Activated naive CD4-positive, alpha-beta T cell treated with anti-CD3 and anti-CD28 coated beads, Interleukin-2, amount 50 U/mL, for 72 hours (primary cell): ENCODE data around the gene GASK1B. TPM values are rescaled to one million over a fixed set of nuclear protein-coding genes. Genes with fewer than 3 reads are reported as not detected.

ENCODE experiments used
- ATAC-seq, 2 donors: fragments of 150-1000 bp; cut with Tn5 transposase; 2 replicates each; pipeline ENCODE4 v1.10.0; 2021; ENCODE audit warnings: mild to moderate bottlenecking in 2 of 2, moderate library complexity in 2 of 2
- DNase-seq, 2 donors: peaks; one replicate each; pipeline ENCODE4 v3.0.0; 2021 to 2022; ENCODE audit warnings: low spot score in 2 of 2
- H3K27ac Mint-ChIP-seq, 2 donors: one replicate each; pipeline ENCODE4 v1.8.0; 2022; ENCODE audit warnings: mild to moderate bottlenecking in 2 of 2, mixed read lengths in 2 of 2
- H3K36me3 Mint-ChIP-seq, 2 donors: one replicate each; pipeline ENCODE4 v1.8.0; 2022; ENCODE audit warnings: mixed read lengths in 2 of 2
- H3K9me3 Mint-ChIP-seq, 2 donors: one replicate each; pipeline ENCODE4 v1.8.0; 2022; ENCODE audit warnings: mixed read lengths in 2 of 2
- total RNA-seq, 2 donors: library from RNA; stranded (reverse); gene quantifications; one replicate each; pipeline ENCODE4 v1.2.3, GENCODE V29; 2022

The GASK1B gene
- total RNA-seq, 2 donors from 2014 or later, result not detected

DNA sequence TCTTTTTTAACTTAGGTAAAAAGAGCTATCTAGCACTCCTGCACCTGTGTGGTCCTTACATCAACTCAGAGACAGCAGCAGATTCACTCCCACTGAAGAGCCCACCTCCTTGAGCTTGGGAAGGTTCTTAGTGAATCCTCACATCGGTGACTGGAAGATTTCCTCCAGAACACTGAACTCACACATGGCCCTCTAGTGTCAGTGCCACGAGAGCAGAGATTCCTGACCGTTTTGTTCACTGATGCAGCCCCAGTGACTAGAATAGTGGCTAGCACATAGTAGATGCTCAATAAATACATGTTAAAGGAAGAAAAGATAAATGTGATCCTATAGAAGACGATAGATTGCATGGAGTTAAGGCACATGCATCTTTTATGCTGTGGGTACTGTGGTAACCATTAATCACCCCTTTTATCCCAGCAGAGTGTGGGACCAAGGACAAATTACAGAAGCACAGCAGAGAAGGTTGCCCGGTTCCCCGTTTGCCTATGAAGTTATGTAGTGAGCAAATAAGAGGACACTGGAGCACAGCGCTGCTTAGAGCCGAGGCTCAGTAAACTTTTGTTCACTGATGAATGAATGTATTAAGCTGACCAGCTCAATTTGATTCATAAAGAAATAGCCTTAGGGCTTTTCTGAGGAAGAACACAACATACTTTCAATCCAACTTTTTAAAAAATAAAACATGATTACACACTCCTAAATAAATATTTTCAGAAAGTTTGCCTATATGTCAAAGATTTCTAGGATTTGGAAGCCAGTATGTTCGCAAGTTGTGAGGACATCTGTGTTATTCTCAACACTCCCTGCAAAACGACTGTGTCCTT is 8.7 kb downstream of the GASK1B start:
- DNase-seq (no peak), ATAC-seq (no peak)
- no peaks in the 10 kb centered on the region for H3K9me3 Mint-ChIP-seq
- no peak overlapping the region for H3K27ac Mint-ChIP-seq
- H3K36me3 Mint-ChIP-seq, result no peaks in the 10 kb centered on the region

DNA sequence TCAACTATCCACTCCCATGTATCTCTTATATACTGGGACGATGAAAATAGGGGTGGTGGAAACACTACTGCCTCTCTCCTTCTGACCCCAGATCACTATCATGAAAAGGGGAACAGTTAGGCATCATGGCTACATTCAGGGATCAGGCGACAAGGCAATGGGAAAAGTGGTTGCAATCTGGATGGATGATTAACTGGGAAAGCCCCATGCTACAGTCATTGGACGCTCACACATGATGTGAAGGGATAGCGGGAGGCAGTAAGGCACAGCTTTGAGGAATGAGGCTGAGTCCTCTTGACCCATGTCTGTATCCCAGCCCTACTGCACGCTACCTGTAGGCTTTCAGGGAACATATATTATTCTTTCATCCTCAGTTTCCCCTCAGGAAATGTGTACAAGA is 10.2 kb downstream of the GASK1B start:
- no peak for ATAC-seq
- no peaks in the 10 kb centered on the region for H3K36me3 Mint-ChIP-seq

DNA sequence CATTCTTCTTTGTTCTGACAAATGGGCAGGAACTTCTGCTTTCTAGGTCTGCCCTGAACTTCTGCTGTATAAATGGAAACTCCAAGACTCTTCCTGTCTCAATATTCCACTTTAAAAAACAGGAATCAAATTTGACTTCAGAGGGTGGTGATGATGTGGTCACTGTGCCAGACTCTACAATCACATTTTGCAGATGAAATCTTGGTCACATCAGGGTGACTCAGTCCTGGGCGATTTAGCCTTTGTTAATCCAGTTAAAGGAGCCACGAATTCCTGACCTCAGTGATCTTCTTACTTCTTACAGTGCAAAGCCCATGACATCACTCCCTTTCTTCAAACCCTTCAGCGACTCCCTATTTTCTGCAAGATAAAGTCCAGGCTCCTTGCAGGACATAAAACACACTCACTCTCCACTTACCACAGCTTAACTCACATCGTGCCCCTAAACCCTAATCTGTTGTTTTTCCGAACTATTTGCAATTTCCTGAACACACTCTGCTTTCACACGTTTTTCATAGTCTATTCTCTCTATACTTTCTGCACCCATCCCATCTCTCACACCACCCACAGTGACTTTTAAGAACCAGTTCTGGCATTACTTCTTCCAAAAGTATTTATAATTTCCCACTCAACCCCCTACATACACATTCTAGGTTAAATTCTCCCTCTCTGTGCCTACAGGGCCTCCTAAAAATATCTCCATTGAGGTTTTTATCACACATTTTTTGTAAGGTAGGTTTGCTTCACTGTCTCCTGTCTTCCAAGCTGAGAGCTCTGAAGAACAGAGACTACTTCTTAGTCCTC is 11.1 kb downstream of the GASK1B start:
- no peaks in the 10 kb centered on the region for H3K36me3 Mint-ChIP-seq
- H3K9me3 Mint-ChIP-seq, result no peaks in the 10 kb centered on the region
- ATAC-seq, result no peak
- no peak for DNase-seq
- no peak overlapping the region for H3K27ac Mint-ChIP-seq

More for the DNA sequence above, 10.2 kb downstream of the GASK1B start:
- Mint-ChIP-seq H3K9me3 (no peaks in the 10 kb centered on the region), H3K27ac (no peak overlapping the region)
- no peak for DNase-seq

DNA sequence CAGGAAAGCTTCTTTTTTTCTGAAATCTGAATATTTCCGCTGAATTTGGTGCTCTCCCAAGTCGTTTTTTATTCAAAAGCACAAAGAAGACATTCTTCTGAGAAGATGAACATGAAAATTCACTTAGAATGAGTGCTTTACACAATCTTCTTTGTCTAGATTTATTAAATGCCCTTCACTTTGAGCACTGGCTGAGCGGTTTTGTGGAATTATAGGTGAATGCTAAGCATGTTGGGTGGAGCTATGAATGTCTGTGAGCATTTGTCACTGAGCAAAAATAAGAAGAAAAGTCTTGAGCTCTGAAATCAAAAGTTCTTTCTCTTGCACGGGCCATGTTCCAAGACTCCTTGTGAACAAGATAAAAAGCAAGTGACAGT is 13.1 kb downstream of the GASK1B start:
- no peak for DNase-seq
- Mint-ChIP-seq H3K36me3 (no peaks in the 10 kb centered on the region), H3K9me3 (no peaks in the 10 kb centered on the region), H3K27ac (no peak overlapping the region)
- no peak for ATAC-seq

DNA sequence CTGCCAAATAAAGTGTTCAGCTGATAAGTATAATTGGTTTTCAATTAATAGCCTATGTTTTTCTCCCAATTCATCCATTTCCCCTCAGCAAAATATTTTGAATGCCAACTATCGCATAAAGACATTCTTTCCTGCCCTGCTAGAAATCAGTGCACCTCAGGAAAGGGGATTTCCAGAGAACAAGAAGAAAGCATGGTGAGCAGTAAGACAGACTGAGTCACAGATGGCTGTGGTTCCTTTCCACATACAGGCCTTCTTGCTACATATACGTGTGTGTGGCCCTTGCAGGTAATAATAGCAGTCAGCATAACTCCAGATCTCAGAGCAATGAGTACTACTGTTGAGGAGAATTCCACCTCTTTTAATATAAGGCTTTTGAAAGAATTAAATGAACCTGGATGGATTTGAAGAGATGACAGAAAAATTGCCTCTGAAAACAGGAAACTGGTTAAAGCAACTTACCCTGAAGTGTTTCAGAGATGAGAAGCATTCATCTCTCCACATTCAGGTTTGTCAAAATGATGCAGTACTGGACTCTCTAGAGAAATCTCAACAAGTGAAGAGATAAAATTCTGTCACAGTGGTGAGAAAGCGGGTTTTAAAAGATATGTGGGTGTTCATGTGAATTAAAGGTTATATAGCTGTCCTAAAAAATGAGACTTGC is 13.6 kb downstream of the GASK1B start:
- peak in 1 of 2 donors; percentile 74 for ATAC-seq

DNA sequence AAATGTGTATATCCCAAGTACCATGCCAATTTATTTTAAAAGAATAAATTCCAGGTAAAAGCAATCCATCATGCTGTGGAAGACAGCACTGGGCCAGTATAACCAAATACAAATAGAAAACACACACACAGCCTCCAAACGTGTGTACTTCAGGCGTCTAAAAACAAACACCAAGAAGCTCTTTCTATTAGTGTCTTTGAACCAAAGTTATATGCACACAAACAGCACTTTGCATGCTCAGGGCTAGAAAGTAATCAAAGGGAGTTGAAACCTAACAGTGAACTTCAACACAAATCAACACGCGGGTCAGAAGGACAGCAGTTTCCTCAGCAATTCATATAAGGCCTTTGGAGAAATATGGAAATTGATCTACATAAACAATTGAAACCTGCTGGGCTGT is 15.4 kb downstream of the GASK1B start:
- no peak for DNase-seq
- Mint-ChIP-seq H3K9me3 (no peaks in the 10 kb centered on the region), H3K36me3 (no peaks in the 10 kb centered on the region), H3K27ac (no peak overlapping the region)
- no peak for ATAC-seq

More for the DNA sequence above, 13.6 kb downstream of the GASK1B start:
- no peak for DNase-seq
- Mint-ChIP-seq H3K36me3 (no peaks in the 10 kb centered on the region), H3K9me3 (no peaks in the 10 kb centered on the region), H3K27ac (no peak overlapping the region)

DNA sequence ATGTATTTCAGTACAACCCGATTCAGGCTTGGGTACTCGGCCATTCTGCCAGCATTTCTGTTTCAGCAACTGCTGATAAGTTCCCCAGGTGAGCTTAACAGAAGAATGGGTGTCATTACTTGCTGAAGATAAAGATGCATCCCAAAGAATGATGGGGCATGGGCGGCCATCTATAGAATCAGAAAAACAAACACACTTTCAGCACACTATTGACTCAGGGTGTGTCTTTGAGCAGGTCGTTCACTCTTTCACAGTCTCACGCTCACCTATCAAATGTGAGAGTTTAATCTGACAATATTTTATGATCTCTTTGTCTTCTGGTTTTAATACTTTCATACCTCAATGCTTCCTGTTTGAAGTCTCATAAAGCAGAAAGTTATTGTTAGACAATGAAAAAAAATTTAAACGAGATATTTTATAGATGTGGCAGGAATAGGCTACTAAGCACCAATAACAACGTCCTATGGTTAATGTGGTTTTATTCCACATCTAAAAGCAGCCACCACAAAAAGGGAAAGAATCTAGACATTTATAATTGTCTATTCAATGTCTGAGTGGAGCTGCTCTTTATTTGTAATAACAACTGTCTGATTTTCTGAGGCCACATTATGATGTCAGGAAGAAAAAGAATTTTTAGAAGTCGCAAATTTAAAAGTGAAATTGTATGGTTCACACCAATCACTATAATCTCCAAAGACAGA is 17.0 kb downstream of the GASK1B start:
- Mint-ChIP-seq H3K27ac (no peak overlapping the region), H3K9me3 (no peaks in the 10 kb centered on the region), H3K36me3 (no peaks in the 10 kb centered on the region)
- no peak for DNase-seq
- ATAC-seq, result no peak

DNA sequence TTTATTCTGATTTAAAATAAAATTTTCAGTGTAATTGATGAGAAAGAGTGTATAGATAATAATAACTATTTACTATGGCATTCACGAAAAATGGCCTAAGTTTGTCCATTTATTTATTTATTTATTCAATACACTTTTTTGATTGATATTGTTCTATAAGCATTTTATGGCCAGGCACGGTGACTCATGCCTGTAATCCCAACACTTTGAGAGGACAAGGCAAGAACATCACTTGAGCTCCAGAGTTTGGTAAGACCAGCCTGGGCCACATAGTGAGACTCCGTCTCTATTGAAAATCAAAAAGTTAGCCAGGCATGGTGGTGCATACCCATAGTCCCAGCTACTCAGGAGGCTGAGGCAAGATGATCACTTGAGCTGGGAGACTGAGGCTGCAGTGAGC is 25.7 kb downstream of the GASK1B start:
- DNase-seq, result no peak
- no peak overlapping the region for H3K27ac Mint-ChIP-seq
- H3K9me3 Mint-ChIP-seq, result no peaks in the 10 kb centered on the region

DNA sequence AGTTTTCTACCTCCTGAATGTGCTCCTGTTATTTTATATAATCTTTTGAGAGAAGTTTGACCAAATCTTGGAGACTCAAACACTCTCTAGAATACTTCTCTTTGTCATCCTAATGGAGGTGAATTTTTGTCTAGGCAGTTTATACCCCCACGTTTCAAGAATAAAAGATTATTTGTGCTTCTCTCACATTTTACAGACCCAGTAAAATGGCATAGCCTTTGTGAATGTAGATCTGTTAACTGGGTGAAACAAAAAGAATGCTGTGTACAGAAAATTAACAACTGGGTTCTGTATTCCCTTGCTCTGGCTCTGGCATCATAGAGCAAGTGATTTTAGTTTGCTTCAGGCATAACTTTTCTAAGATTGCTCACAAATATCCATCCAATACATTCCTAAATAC is 26.1 kb downstream of the GASK1B start:
- H3K9me3 Mint-ChIP-seq, result no peaks in the 10 kb centered on the region
- H3K36me3 Mint-ChIP-seq, result no peaks in the 10 kb centered on the region
- ATAC-seq (no peak), DNase-seq (no peak)
- H3K27ac Mint-ChIP-seq, result no peak overlapping the region

More for the DNA sequence above, 25.7 kb downstream of the GASK1B start:
- no peak for ATAC-seq
- no peaks in the 10 kb centered on the region for H3K36me3 Mint-ChIP-seq

DNA sequence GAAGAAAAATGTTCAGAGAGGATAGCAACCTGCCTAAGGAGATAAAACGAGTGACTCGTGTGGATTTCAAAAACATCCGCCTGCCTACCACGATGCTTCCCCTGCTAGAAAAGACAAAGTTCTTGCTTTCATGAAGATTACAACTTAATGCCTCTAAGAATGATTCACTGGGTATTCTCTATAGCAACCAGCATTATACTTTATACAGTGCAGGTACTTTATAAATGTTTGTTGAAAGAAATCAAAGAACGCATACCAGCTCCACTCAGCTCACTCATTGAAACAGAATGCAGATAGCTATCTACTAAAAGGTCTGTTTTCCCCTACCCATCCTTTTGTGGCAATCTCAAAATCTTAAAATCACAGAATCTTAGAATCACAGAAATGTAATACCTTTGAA is 33.7 kb downstream of the GASK1B start:
- Mint-ChIP-seq H3K27ac (no peak overlapping the region), H3K36me3 (no peaks in the 10 kb centered on the region), H3K9me3 (no peaks in the 10 kb centered on the region)
- ATAC-seq, result no peak
- DNase-seq, result no peak

DNA sequence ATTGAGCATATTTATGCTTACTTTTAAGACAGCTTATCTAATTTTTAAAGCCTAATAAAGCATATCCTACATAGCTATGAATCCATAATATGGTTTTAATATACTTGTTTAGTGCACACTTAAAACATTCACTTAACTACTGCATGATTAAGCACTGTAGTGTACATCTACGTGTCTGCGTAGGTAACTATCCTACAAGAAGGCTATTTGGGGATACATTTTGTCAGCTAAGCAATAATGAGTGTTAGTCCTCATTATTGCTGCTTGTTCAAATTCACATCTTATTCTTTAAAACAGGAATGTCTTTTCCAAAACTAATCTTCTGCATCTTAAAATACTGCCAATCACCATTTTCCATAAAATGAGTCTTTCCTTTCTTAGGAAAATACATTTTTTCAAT is 38.6 kb downstream of the GASK1B start:
- H3K36me3 Mint-ChIP-seq, result no peaks in the 10 kb centered on the region
- DNase-seq (no peak), ATAC-seq (no peak)
- H3K9me3 Mint-ChIP-seq, result no peaks in the 10 kb centered on the region
- H3K27ac Mint-ChIP-seq, result no peak overlapping the region

DNA sequence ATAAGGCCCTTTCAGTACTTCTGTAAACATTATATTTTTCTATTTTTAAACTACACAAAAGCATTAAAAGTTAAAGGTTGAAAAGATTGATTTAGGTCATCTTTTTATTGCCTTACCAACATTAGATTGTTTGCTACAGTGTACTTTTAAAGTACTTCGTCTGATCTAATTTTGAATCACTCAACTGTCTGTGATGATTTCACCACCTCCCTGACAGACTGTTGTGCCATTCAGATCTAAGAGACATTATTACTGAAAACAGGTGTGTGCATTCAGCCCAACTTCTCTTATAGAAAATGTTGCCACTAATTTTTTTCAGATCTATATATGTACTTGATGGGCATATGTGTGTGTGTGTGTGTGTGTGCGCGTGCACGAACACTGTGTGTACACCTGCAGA is 39.3 kb downstream of the GASK1B start:
- Mint-ChIP-seq H3K36me3 (no peaks in the 10 kb centered on the region), H3K27ac (no peak overlapping the region), H3K9me3 (no peaks in the 10 kb centered on the region)
- no peak for ATAC-seq
- DNase-seq, result no peak

DNA sequence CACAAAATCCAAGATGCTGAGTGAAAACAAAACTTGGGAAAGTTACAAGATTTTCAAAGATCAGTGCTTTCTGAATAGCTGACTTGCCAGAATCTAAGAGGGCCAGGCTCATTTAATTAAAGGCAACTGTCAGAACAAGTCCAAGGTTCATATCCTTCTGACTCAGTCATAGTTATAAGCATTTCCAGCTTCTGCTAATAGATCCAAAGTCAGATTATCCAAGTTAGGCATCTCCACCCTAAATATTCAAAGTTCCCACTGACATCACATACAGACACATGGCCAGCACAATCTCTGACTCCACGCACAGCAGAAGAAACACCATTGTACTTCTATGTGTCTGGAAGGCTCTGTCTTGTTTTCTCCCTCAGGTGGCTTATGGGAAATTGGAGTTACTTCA is 41.8 kb downstream of the GASK1B start:
- H3K9me3 Mint-ChIP-seq, result no peaks in the 10 kb centered on the region
- H3K36me3 Mint-ChIP-seq, result no peaks in the 10 kb centered on the region
- ATAC-seq, result no peak
- no peak for DNase-seq
- H3K27ac Mint-ChIP-seq, result no peak overlapping the region

DNA sequence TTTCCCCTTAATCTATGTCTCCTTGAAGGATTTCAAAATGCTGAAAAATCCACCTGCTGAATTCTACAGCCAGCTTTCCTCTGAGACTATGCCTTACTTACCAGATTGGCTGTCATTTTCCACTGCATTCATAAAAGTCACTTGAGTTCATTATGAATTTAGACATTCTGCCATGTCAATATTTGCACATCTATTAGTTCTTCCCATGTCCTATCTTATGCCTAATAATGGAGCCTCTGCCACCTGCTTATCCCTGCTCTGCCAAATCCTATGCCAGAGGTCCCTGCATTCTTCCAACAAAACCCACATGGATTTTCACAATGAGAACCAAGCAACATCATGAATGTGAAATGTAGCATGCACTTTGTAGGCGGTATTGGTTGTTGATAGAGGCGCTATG is 42.6 kb downstream of the GASK1B start:
- ATAC-seq (no peak), DNase-seq (no peak)
- Mint-ChIP-seq H3K27ac (no peak overlapping the region), H3K9me3 (no peaks in the 10 kb centered on the region), H3K36me3 (no peaks in the 10 kb centered on the region)

DNA sequence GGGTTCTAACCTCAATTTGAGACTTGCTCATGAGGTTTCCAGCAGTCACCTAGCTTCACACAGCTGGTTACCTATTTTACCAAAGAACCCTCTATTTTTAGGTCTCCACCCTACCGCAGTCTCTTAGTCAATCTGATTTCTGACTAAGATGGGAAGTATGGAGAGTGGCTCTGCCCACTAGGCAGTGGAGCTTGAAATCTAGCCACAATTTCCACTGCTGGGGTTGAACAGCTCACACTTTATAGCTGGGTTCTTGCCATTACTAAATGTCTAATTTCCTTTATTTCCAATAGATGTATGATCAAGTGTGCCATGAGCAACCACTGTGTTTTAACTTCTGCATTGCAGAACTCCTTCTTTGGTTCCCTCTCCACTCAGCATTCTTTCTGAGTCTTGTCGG is 43.1 kb downstream of the GASK1B start:
- ATAC-seq (no peak), DNase-seq (no peak)
- no peak overlapping the region for H3K27ac Mint-ChIP-seq
- no peaks in the 10 kb centered on the region for H3K9me3 Mint-ChIP-seq
- no peaks in the 10 kb centered on the region for H3K36me3 Mint-ChIP-seq

DNA sequence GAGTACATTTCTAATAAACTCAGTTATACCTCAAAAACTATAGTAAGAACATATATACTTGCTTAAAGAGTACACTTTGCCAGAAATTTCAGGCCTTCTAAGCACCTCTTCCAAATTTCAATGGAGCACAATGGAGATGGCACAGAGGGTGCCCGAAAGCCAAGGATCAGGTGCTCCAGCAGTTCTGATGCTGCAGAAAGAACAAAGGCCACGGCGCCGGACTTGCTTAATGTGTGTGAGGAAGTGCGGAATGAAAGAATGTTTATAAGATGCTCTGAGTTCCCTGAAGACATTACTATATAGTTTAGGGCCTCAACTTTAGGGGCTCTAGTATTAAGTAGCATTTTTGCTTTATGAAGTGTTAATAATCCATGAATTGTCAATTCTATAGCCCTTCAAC is 44.3 kb downstream of the GASK1B start:
- H3K36me3 Mint-ChIP-seq, result no peaks in the 10 kb centered on the region
- no peaks in the 10 kb centered on the region for H3K9me3 Mint-ChIP-seq
- ATAC-seq (no peak), DNase-seq (no peak)
- no peak overlapping the region for H3K27ac Mint-ChIP-seq

DNA sequence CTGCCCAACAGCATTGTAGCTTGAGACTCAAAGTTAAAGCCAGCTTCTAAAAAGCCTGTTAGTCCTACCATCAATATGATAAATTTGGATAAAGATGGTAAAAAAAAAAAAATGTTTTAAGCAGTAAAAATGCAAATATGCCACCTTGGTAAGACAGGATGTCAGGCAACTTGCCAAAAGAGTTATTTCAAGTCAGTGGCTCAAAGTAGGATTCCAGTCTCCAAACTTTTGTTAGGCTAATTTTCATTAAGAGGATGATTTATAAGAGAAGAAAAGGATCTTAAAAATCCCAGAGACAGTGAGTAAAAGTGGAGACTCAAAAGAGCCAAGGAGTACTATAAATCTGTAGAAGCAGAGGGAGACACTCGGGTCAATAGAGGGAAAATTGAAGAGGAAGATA is 47.5 kb downstream of the GASK1B start:
- no peaks in the 10 kb centered on the region for H3K36me3 Mint-ChIP-seq
- DNase-seq (no peak), ATAC-seq (no peak)
- no peaks in the 10 kb centered on the region for H3K9me3 Mint-ChIP-seq
- no peak overlapping the region for H3K27ac Mint-ChIP-seq
